IMR-90 (cell line): ENCODE data around the gene LMOD1. TPM values are rescaled to one million over a fixed set of nuclear protein-coding genes. Genes with fewer than 3 reads are reported as not detected.

Experiments used
- ATAC-seq: fragments of 200-7000 bp; cut with Tn5 transposase; 2 replicates; pipeline ENCODE4 v1.9.1; 2020; ENCODE audit warnings: low read depth, mild to moderate bottlenecking, moderate library complexity
- BruUV-seq: library from RNA; stranded (reverse); fragments of 400-500 nt; replicated peaks from 2 replicates; lab custom pipeline; 2021; lab: Mats Ljungman, UMichigan
- CTCF ChIA-PET: fragments of 300-600 bp; formaldehyde crosslinking; extraction: SDS; loops from one replicate; lab custom pipeline; 2021; ENCODE audit warnings: antibody characterized with exemption; lab: Yijun Ruan, JAX
- POLR2A ChIA-PET: fragments of 300-600 bp; sonication (Branson Sonifier 250); formaldehyde crosslinking; loops from one replicate; lab custom pipeline; 2022; ENCODE audit warnings: antibody characterized with exemption; ENCODE audit not compliant: unreplicated experiment; lab: Charles Lee
- DNase-seq: peaks from one replicate; pipeline ENCODE4 v3.0.0; 2013
- H2AFZ ChIP-seq: replicated peaks from 2 replicates; pipeline ENCODE3; 2013; ENCODE audit warnings: low read length, mild to moderate bottlenecking; ENCODE audit not compliant: poor library complexity
- H2AK5ac ChIP-seq: 2 replicates; pipeline ENCODE4 v1.6.1; 2013; ENCODE audit warnings: low read depth, low read length, inconsistent platforms
- H2AK9ac ChIP-seq: replicated peaks from 2 replicates; pipeline ENCODE3; 2013; ENCODE audit warnings: mild to moderate bottlenecking, low read depth, low read length, moderate library complexity; ENCODE audit not compliant: poor library complexity
- H2BK120ac ChIP-seq: 2 replicates; pipeline ENCODE4 v1.6.1; 2013; ENCODE audit warnings: low read depth, low read length, inconsistent platforms
- H2BK15ac ChIP-seq: 3 replicates; pipeline ENCODE4 v1.6.1; 2013; ENCODE audit warnings: low read depth, low read length, inconsistent platforms
- H2BK20ac ChIP-seq: 2 replicates; pipeline ENCODE4 v1.6.1; 2013; ENCODE audit warnings: low read depth, mild to moderate bottlenecking, inconsistent platforms, low read length, moderate library complexity
- H2BK5ac ChIP-seq: 2 replicates; pipeline ENCODE4 v1.6.1; 2013; ENCODE audit warnings: mild to moderate bottlenecking, low read depth, low read length, inconsistent platforms; ENCODE audit not compliant: poor library complexity, severe bottlenecking
- H3K14ac ChIP-seq: replicated peaks from 2 replicates; pipeline ENCODE4 v1.6.1; 2013; ENCODE audit warnings: low read depth, low read length, inconsistent platforms
- H3K18ac ChIP-seq: 2 replicates; pipeline ENCODE4 v1.6.1; 2013; ENCODE audit warnings: low read depth, low read length, control low read depth
- H3K23ac ChIP-seq: 2 replicates; pipeline ENCODE4 v1.6.1; 2013; ENCODE audit warnings: low read depth, low read length, inconsistent platforms
- H3K27ac ChIP-seq: 2 replicates; pipeline ENCODE4 v1.5.1; 2013; ENCODE audit warnings: mild to moderate bottlenecking, control low read depth, low read length; ENCODE audit not compliant: insufficient read depth
- H3K27me3 ChIP-seq: 2 replicates; pipeline ENCODE4 v1.6.1; 2013; ENCODE audit warnings: low read length; ENCODE audit not compliant: control insufficient read depth, insufficient read depth
- H3K36me3 ChIP-seq: 2 replicates; pipeline ENCODE4 v1.6.1; 2013; ENCODE audit warnings: low read length, mixed read lengths; ENCODE audit not compliant: control insufficient read depth, insufficient read depth
- H3K4ac ChIP-seq: 2 replicates; pipeline ENCODE4 v1.6.1; 2013; ENCODE audit warnings: low read depth, low read length, inconsistent platforms
- H3K4me1 ChIP-seq: 2 replicates; pipeline ENCODE4 v1.6.1; 2013; ENCODE audit warnings: low read length, mixed read lengths; ENCODE audit not compliant: control insufficient read depth, insufficient read depth
- H3K4me2 ChIP-seq: 2 replicates; pipeline ENCODE4 v1.6.1; 2013; ENCODE audit warnings: low read depth, mild to moderate bottlenecking, control low read depth, low read length, moderate library complexity
- H3K4me3 ChIP-seq: 2 replicates; pipeline ENCODE4 v1.5.1; 2013; ENCODE audit warnings: low read depth, mild to moderate bottlenecking, control low read depth, low read length, moderate library complexity; ENCODE audit not compliant: insufficient read depth
- H3K56ac ChIP-seq: 2 replicates; pipeline ENCODE4 v1.6.1; 2013; ENCODE audit warnings: low read length, inconsistent platforms; ENCODE audit not compliant: insufficient read depth; ENCODE audit errors: extremely low read depth
- H3K79me1 ChIP-seq, 2 experiments: 2 replicates each; pipeline ENCODE4 v1.6.1; 2013; ENCODE audit warnings: low read length in 2 of 2, inconsistent platforms in 1 of 2, low read depth in 1 of 2
- H3K9ac ChIP-seq: 2 replicates; pipeline ENCODE4 v1.6.1; 2013; ENCODE audit warnings: low read depth, low read length, control low read depth
- H3K9me1 ChIP-seq: 2 replicates; pipeline ENCODE4 v1.6.1; 2013; ENCODE audit warnings: low read length, inconsistent platforms; ENCODE audit not compliant: insufficient read depth
- H3K9me3 ChIP-seq: 2 replicates; pipeline ENCODE4 v1.6.1; 2013; ENCODE audit warnings: low read length; ENCODE audit not compliant: control insufficient read depth, insufficient read depth
- H4K20me1 ChIP-seq: 2 replicates; pipeline ENCODE4 v1.6.1; 2013; ENCODE audit warnings: low read length, inconsistent platforms; ENCODE audit not compliant: insufficient read depth
- H4K5ac ChIP-seq: 2 replicates; pipeline ENCODE4 v1.6.1; 2013; ENCODE audit warnings: mild to moderate bottlenecking, low read depth, low read length, control low read depth
- H4K8ac ChIP-seq, 2 experiments: 2 replicates each; pipeline ENCODE4 v1.6.1; 2013; ENCODE audit warnings: low read depth in 2 of 2, low read length in 2 of 2, control low read depth in 1 of 2, inconsistent platforms in 1 of 2
- H4K91ac ChIP-seq: 2 replicates; pipeline ENCODE4 v1.6.1; 2013; ENCODE audit warnings: low read depth, low read length, inconsistent platforms; ENCODE audit not compliant: insufficient read depth
- BHLHE40 ChIP-seq: fragments of 150-350 bp; IDR thresholded peaks from 2 replicates; pipeline ENCODE4 v1.6.1; 2016; ENCODE audit warnings: mild to moderate bottlenecking, low read depth, low read length
- CHD1 ChIP-seq: IDR thresholded peaks from 2 replicates; pipeline ENCODE4 v1.6.1; 2012; ENCODE audit warnings: low read depth, low read length, improper control_type of control experiment
- FOS ChIP-seq: fragments of 150-350 bp; IDR thresholded peaks from 2 replicates; pipeline ENCODE4 v1.6.1; 2016; ENCODE audit warnings: low read depth, low read length
- MAZ ChIP-seq: IDR thresholded peaks from 2 replicates; pipeline ENCODE4 v1.6.1; 2012; ENCODE audit warnings: low read depth, mild to moderate bottlenecking, low read length, improper control_type of control experiment, moderate library complexity, borderline replicate concordance
- MXI1 ChIP-seq: IDR thresholded peaks from 2 replicates; pipeline ENCODE4 v1.6.1; 2012; ENCODE audit warnings: low read depth, mild to moderate bottlenecking, low read length, moderate library complexity, borderline replicate concordance
- NFE2L2 ChIP-seq: fragments of 150-350 bp; IDR thresholded peaks from 2 replicates; pipeline ENCODE4 v1.6.1; 2016; ENCODE audit warnings: low read depth, mild to moderate bottlenecking, low read length
- RAD21 ChIP-seq: IDR thresholded peaks from 2 replicates; pipeline ENCODE4 v1.6.1; 2012; ENCODE audit warnings: low read length, improper control_type of control experiment
- RFX5 ChIP-seq: IDR thresholded peaks from 2 replicates; pipeline ENCODE4 v1.8.0; 2012; ENCODE audit warnings: low read depth, mild to moderate bottlenecking, low read length, moderate library complexity
- SMC3 ChIP-seq: fragments of 150-350 bp; IDR thresholded peaks from 2 replicates; pipeline ENCODE4 v1.6.1; 2016; ENCODE audit warnings: low read depth, mild to moderate bottlenecking, antibody characterized with exemption, low read length, moderate library complexity
- WGBS, 2 experiments: methylation state at CpG; one replicate each; pipeline versions ENCODE4 v1.1.5 to v1.1.7; 2013; ENCODE audit warnings: missing lambda C conversion rate in 2 of 2; ENCODE audit not compliant: insufficient read length in 1 of 2; ENCODE audit errors: extremely low coverage in 2 of 2; 5-methylcytosine and 5-hydroxymethylcytosine counted together
- dilution Hi-C: fragments of 300-500 bp; cut with HindIII; formaldehyde crosslinking; loops from one replicate; pipeline ENCODE4 v1.14.3; 2018; ENCODE audit warnings: low sequenced_read_pairs; ENCODE audit not compliant: unreplicated experiment
- in situ Hi-C: fragments of 300-500 bp; cut with MboI; formaldehyde crosslinking; loops from 3 replicates; pipeline ENCODE4 v1.14.3; 2019; ENCODE audit warnings: low sequenced_read_pairs, inconsistent platforms, mixed read lengths
- intact Hi-C: fragments of 100-400 bp; cut with micrococcal nuclease; formaldehyde crosslinking; loops from 2 replicates; pipeline ENCODE4 v1.10.0; 2022
- polyA plus RNA-seq, 3 experiments: library from polyadenylated mRNA; depleted of rRNA; stranded (reverse); fragments of >200 nt; gene quantifications; 2 replicates each; pipeline ENCODE4 v1.2.3, GENCODE V29; 2012; ENCODE audit warnings: low replicate concordance in 1 of 3
- total RNA-seq: library from RNA; depleted of rRNA; stranded (reverse); fragments of >200 nt; gene quantifications from 2 replicates; pipeline ENCODE4 v1.2.3, GENCODE V29; 2012
- TF ChIP-seq, protein P1 (sequence below): fragments of 150-350 bp; IDR thresholded peaks from 2 replicates; pipeline ENCODE4 v1.6.1; 2016; ENCODE audit warnings: low read depth, mild to moderate bottlenecking, low read length, moderate library complexity, borderline replicate concordance
- TF ChIP-seq, protein P2 (sequence below): conservative IDR thresholded peaks from 2 replicates; pipeline ENCODE4 v1.5.1; 2012; ENCODE audit warnings: mild to moderate bottlenecking, low read depth, low read length, improper control_type of control experiment

Gene LMOD1
- total and polyA plus RNA-seq, 2 of the 4 experiments (the other 2 are of a cell fraction): 51.7 to 53.2 TPM

DNA sequence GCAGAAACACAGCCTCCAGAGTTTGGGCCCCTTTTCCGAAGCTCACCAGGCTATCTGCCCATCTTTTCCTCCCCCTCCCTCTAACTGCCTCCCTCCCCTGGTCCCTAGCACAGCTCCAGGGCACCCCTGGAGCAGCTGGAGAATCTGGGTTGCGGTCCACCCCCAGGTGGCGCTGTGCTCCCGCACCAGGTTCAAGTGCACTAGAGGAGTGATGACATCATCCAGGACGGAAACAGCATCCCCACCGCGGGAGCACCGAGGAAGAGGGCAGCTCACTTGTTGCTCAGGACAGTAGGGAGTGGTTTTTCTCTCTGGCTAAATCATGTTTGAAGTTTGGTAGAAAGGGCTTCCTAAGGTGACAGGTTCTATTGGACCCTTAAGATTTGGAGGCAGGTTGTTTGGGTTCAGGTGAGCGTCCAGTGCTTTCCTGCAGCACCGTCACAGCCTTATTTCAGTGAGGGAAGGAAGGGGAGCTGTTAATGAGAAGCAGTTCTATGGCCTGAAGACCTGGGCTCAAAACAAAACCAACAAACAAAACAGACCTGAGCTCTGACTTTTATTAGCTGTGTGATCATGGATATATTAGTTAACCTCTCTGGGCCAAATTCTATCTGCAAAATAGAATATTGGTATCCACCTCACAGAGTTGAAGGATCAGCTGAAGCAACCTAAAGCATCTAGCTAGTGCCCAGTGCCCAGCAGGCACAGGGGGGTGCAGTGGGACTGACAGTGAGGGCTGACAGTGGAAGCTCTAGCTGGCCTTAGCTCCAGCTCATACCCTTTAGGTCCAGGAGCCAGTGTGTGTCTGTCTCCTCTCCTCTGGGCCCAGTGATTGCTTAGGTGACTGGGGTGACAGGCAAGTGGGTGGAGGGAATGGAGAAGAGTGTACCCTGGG is 50.2 kb downstream of the LMOD1 start:
- in situ Hi-C loops: loop anchor here (5.0 to 10.0 kb wide), 2 partner anchors 71 to 229 kb away; partner anchors contain the start of gene GPR37L1
- peaks cover 17 to 33% of the 10 kb centered on the region in 2 experiments; a peak in 3 of 4 replicates for H3K79me1 ChIP-seq
- dilution Hi-C loops: no loop called here
- peak overlapping the region; percentile 39; the same call in 2 of the 3 replicates for H2BK15ac ChIP-seq
- peak overlapping the region; percentile 81 for H2BK20ac ChIP-seq
- peaks cover 8% of the 10 kb centered on the region for H3K9me1 ChIP-seq
- H4K91ac ChIP-seq: peak overlapping the region; percentile 81
- DNase-seq (peak; percentile 94), ATAC-seq (peak; percentile 76)
- intact Hi-C loops: loop anchor here (1.0 to 2.0 kb wide), 4 partner anchors 21 to 76 kb away; partner anchors contain the start of genes LMOD1 and TIMM17A
- H3K9ac ChIP-seq: peak overlapping the region; percentile 22
- peak overlapping the region; percentile 83 for H2BK5ac ChIP-seq
- ChIA-PET POLR2A (interaction anchor here (0.9 to 1.9 kb wide), 2 partner anchors 50 to 59 kb away, joined by 4 to 7 read pairs; partner anchors contain the start of genes LMOD1 and TIMM17A), CTCF (interaction anchor here (0.5 to 3.5 kb wide), 24 partner anchors 11 to 435 kb away, joined by 3 to 27 read pairs (median 4); partner anchors contain the start of genes LMOD1, RNPEP and TIMM17A)
- no TSS peak for BruUV-seq
- H4K8ac ChIP-seq: peak overlapping the region; percentile 48 to 95
- H3K27me3 ChIP-seq: no peaks in the 10 kb centered on the region
- H3K4me1 ChIP-seq: peaks cover 13% of the 10 kb centered on the region
- H2AK5ac ChIP-seq: peak overlapping the region; percentile 95
- peak overlapping the region; percentile 72 for H3K14ac ChIP-seq
- peak overlapping the region; percentile 93 for H2AK9ac ChIP-seq
- peak overlapping the region; percentile 84 for H2AFZ ChIP-seq
- H3K4me3 ChIP-seq: no peak overlapping the region
- peak overlapping the region; percentile 45 for H4K5ac ChIP-seq
- H3K4ac ChIP-seq: peak overlapping the region; percentile 91
- no peaks in the 10 kb centered on the region for H3K9me3 ChIP-seq
- H3K36me3 ChIP-seq: peaks cover 40% of the 10 kb centered on the region
- H2BK120ac ChIP-seq: peak overlapping the region; percentile 87
- no peak overlapping the region for H3K4me2 ChIP-seq
- no peaks in the 10 kb centered on the region for H4K20me1 ChIP-seq
- H3K18ac ChIP-seq: peak overlapping the region; percentile 33; the same call in 1 of the 2 replicates
- H3K27ac ChIP-seq: peak overlapping the region; percentile 72
- H3K23ac ChIP-seq: peak overlapping the region; percentile 25
- no CpG with 5 or more reads among the region's 10 CpGs for WGBS, 2 experiments
- peak overlapping the region; percentile 38; the same call in 1 of the 2 replicates for H3K56ac ChIP-seq
- TF ChIP-seq SMC3 (peak; percentile 99), CHD1 (peak; percentile 55; the same call in 1 of the 2 replicates), NFE2L2 (no peak), MAZ (peak; percentile 48; the same call in 1 of the 2 replicates), MXI1 (0 out of 2 replicates have a peak, but pooled peaks have one; percentile 25), BHLHE40 (no peak), RAD21 (peak; percentile 97), FOS (0 out of 2 replicates have a peak, but pooled peaks have one; percentile 14), RFX5 (no peak)
- TF ChIP-seq, protein P1, sequence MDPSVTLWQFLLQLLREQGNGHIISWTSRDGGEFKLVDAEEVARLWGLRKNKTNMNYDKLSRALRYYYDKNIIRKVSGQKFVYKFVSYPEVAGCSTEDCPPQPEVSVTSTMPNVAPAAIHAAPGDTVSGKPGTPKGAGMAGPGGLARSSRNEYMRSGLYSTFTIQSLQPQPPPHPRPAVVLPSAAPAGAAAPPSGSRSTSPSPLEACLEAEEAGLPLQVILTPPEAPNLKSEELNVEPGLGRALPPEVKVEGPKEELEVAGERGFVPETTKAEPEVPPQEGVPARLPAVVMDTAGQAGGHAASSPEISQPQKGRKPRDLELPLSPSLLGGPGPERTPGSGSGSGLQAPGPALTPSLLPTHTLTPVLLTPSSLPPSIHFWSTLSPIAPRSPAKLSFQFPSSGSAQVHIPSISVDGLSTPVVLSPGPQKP: no peak
- TF ChIP-seq, protein P2, sequence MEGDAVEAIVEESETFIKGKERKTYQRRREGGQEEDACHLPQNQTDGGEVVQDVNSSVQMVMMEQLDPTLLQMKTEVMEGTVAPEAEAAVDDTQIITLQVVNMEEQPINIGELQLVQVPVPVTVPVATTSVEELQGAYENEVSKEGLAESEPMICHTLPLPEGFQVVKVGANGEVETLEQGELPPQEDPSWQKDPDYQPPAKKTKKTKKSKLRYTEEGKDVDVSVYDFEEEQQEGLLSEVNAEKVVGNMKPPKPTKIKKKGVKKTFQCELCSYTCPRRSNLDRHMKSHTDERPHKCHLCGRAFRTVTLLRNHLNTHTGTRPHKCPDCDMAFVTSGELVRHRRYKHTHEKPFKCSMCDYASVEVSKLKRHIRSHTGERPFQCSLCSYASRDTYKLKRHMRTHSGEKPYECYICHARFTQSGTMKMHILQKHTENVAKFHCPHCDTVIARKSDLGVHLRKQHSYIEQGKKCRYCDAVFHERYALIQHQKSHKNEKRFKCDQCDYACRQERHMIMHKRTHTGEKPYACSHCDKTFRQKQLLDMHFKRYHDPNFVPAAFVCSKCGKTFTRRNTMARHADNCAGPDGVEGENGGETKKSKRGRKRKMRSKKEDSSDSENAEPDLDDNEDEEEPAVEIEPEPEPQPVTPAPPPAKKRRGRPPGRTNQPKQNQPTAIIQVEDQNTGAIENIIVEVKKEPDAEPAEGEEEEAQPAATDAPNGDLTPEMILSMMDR: peak; percentile 98
